Subcutaneous abdominal adipose tissue (tissue), 5 donors: ENCODE measurements around the gene NOXA1.
"Not testable (repeated sequence)": the region's sequence is repeated elsewhere in the genome, so short reads cannot be mapped to it uniquely, and the experiment has no call there.

ENCODE experiments used
- H3K27ac ChIP-seq: one replicate; pipeline ENCODE4 v1.7.0; 2013; ENCODE audit warnings: low read depth, mild to moderate bottlenecking, inconsistent platforms, low read length, moderate library complexity
- H3K27me3 ChIP-seq, 5 donors: one replicate each; pipeline ENCODE4 v1.7.0; 2013; ENCODE audit warnings: low read length in 5 of 5, inconsistent platforms in 1 of 5; ENCODE audit not compliant: control insufficient read depth in 5 of 5, insufficient read depth in 4 of 5
- H3K36me3 ChIP-seq, 5 donors: one replicate each; pipeline ENCODE4 v1.7.0; 2013; ENCODE audit warnings: low read length in 5 of 5; ENCODE audit not compliant: control insufficient read depth in 5 of 5, insufficient read depth in 5 of 5
- H3K4me1 ChIP-seq, 5 donors: one replicate each; pipeline ENCODE4 v1.7.0; 2013; ENCODE audit warnings: low read length in 5 of 5, mild to moderate bottlenecking in 3 of 5, moderate library complexity in 1 of 5; ENCODE audit not compliant: control insufficient read depth in 5 of 5, insufficient read depth in 5 of 5
- H3K4me3 ChIP-seq, 5 donors: one replicate each; pipeline ENCODE4 v1.7.0; 2013; ENCODE audit warnings: low read length in 5 of 5, low read depth in 1 of 5
- H3K9ac ChIP-seq, 5 donors: one replicate each; pipeline ENCODE4 v1.7.0; 2013; ENCODE audit warnings: low read length in 5 of 5, mild to moderate bottlenecking in 4 of 5, moderate library complexity in 3 of 5
- H3K9me3 ChIP-seq, 5 donors: one replicate each; pipeline ENCODE4 v1.7.0; 2013; ENCODE audit warnings: low read length in 5 of 5; ENCODE audit not compliant: control insufficient read depth in 5 of 5
- donor health status: healthy.
- donor health status: healthy.
- donor health status: healthy.
- donor health status: healthy.
- donor health status: healthy.

Gene NOXA1

DNA sequence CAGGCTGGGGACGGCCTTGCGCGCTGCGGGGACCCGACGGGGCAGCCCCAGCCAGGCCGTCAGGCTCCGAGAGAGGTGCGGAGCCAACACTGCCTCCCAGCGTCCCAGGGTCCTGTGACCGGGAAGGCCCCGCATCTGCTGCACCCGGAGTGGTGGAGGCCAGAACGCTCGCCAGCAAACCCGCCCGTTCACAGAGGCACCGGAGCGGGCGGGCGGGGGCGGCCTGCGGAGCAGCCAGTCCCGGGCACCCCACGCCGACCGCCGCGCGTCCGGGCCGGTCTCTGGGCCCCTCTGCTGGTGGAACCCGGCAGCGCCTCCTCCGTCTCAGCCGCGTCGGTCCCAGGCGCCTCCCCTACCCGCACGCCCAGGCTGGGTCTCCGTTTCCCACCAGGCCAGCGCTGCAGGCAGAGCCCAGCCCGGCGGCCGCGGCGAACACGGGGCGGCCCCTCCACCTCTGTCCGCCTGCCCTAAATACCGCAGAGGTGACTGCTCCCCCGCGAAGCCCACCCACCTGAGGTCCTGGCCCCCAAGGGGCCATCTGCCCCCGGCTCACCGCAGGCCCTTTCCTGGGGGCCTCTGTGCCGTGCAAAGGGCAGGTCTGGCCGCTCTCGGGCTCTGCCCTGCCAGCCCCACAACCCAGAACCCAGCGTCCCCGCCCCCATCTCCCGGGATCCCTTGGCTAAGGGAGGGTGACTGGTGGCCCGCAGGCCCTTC, 16.2 kb upstream of the NOXA1 start:
- Histone ChIP-seq H3K4me1 (peaks cover 0 to 36% (median 25%) of the 10 kb centered on the region in 5 donors), H3K27me3 (no peaks in the 10 kb centered on the region), H3K27ac (peak overlapping the region; percentile 23), H3K9ac (peak overlapping the region in 4 of 5 donors; percentile 20 to 75 (median 42)), H3K36me3 (no peaks in the 10 kb centered on the region), H3K4me3 (peak overlapping the region in 4 of 5 donors; percentile 47 to 64 (median 54)), H3K9me3 (no peaks in the 10 kb centered on the region)

DNA sequence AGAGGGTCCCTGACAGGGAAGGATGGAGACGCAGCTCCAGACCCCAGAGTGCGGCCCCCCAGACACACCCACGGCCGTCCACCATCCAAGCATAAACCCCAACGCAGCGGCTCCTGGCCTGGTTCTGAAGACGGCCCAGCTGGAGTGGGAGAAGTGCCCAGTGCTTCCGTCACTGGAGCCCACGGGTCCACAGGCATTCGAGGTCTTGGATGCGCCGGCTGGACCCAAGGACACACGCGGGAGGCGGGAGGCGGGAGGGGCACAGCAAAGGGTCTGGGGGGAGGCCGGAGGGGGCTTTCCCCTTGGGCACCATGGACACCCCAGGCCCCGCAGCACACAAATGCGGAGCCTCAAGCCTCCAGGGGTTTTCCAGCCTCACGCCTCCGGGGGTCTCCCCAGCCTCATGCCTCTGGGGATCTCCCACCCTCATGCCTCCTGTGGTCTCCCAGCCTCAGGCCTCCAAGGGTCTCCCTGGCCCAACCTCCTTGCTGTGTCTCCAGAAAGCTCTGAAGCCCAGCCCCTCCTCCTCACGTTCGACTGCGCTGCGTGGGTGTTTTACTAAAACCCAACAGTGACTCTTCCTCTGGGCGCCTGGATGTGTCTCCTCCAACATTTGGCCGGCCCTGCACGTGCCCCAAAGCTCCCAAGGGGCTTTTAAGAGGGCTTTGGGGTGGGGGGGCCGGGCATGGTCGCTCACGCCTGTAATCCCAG, 15.4 kb upstream of the NOXA1 start:
- peak overlapping the region in 4 of 5 donors; percentile 20 to 75 (median 42) for H3K9ac ChIP-seq
- peak overlapping the region in 4 of 5 donors; percentile 47 to 64 (median 54) for H3K4me3 ChIP-seq
- peak overlapping the region; percentile 23 for H3K27ac ChIP-seq

DNA sequence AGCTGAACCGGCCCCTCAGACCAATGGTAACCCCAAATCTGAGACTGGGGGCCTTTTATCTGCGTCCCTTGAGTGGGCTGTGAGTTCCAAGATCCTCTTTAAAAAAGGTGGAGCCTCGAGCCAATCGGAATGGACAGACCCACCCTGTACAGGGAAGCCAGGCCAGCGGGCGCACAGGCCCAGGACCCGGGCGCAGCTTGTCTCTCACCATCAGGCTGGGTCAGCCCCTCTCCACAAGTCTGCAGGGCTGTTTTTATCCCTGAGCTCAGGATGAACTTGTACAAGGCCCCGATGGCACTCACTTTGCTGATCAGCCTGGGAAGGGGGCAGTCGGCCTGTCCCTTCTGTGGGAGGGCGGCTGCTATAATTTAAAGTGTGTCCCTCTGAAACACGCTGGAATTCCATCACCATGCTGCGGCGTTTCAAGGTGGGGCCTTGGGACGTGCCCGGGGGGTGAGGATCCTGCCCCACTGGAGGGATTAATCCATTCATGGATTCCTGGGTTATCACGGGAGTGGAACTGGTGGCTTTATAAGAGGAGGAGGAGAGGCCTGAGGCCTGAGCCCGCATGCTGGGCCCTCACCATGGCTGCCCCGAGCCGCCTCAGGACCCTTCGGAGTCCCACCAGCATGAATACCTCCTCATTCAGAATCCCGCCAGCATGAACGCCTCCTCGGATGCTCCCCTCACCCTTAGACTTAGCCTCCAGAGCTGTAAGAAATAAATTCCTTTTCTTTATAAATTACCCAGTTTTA, 14.4 kb upstream of the NOXA1 start:
- Histone ChIP-seq H3K9ac (no peak overlapping the region), H3K36me3 (no peaks in the 10 kb centered on the region), H3K9me3 (no peaks in the 10 kb centered on the region), H3K4me3 (no peak overlapping the region), H3K4me1 (peaks cover 0 to 41% (median 29%) of the 10 kb centered on the region in 5 donors), H3K27me3 (no peaks in the 10 kb centered on the region), H3K27ac (no peak overlapping the region)

More for the DNA sequence above, 15.4 kb upstream of the NOXA1 start:
- Histone ChIP-seq H3K9me3 (no peaks in the 10 kb centered on the region), H3K36me3 (no peaks in the 10 kb centered on the region), H3K4me1 (peaks cover 0 to 41% (median 29%) of the 10 kb centered on the region in 5 donors), H3K27me3 (no peaks in the 10 kb centered on the region)

DNA sequence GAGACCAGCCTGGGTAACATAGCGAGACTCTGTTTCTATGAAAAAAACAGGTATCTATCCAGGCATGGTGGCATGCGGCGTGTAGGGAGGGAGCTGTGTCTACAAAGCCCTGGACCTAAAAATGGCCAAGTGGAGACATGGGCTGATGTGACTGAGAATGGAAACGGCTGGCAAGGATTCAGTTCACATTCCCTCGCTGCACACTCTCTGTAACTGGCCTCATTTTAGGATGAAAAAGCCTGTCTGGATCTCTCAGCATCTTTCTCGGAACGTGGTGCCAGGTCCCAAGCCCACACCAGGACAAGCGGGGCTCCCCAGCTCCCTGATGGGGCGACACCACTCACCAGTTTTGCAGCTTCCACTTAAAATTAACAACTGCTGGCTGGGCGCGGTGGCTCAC, 13.7 kb upstream of the NOXA1 start:
- Histone ChIP-seq H3K9me3 (no peaks in the 10 kb centered on the region), H3K27ac (no peak overlapping the region), H3K4me1 (peaks cover 0 to 41% (median 31%) of the 10 kb centered on the region in 5 donors), H3K36me3 (no peaks in the 10 kb centered on the region), H3K4me3 (no peak overlapping the region), H3K27me3 (no peaks in the 10 kb centered on the region), H3K9ac (no peak overlapping the region)

DNA sequence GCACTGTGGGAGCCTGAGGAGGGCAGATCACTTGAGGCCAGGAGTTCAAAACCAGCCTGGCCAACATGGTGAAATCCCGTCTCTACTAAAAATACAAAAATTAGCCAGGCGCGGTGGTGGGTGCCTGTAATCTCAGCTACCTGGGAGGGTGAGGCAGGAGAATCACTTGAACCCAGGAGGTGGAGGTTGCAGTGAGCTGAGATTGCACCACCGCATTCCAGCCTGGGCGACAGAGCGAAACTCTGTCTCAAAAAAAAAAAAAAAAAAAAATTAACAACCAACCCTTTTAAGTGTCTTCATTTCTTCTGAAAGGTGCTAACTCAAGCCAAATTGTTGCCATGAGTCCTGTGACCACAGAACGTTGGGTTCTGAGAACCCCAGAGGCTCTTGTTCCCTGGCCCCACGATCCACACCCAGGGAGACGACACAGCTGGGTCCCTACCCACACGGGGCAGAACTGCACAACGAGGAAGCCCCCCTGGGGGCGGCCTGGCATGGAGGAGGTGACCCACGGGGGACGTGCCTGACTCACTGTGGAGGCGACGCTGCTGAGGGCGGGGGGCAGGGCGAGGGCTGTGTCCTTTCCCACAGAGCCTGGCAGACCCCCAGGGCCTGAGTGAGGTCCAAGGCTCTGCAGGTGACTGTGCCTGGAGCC, 12.8 kb upstream of the NOXA1 start:
- H3K4me1 ChIP-seq, result peaks cover 0 to 41% (median 31%) of the 10 kb centered on the region in 5 donors

DNA sequence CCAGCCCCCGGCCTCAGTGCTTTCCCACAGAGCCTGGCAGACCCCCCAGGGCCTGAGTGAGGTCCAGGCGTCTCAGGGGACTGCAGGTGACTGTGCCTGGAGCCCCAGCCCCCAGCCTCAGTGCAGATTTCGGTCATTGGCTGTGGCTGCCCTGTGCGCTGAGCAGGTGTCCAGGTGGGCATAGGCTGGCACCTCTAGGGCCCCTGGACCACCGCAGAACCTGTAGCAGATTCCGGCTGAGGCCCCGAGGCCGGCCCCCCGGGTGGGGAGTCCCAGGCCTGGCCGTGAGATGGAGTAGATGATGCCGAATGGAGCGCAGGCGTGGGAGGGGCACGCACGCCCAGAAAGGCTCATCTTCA, 12.3 kb upstream of the NOXA1 start:
- no peaks in the 10 kb centered on the region for H3K27me3 ChIP-seq
- H3K9me3 ChIP-seq, result no peaks in the 10 kb centered on the region
- H3K36me3 ChIP-seq, result no peaks in the 10 kb centered on the region
- H3K4me1 ChIP-seq, result peaks cover 0 to 38% (median 31%) of the 10 kb centered on the region in 5 donors
- peak overlapping the region in 2 of 5 donors; percentile 16 to 21 for H3K4me3 ChIP-seq
- no peak overlapping the region for H3K9ac ChIP-seq
- no peak overlapping the region for H3K27ac ChIP-seq

More for the DNA sequence above, 12.8 kb upstream of the NOXA1 start:
- not testable (repeated sequence) for H3K4me3 ChIP-seq, H3K36me3 ChIP-seq, H3K27me3 ChIP-seq, H3K9me3 ChIP-seq, H3K27ac ChIP-seq, H3K9ac ChIP-seq

DNA sequence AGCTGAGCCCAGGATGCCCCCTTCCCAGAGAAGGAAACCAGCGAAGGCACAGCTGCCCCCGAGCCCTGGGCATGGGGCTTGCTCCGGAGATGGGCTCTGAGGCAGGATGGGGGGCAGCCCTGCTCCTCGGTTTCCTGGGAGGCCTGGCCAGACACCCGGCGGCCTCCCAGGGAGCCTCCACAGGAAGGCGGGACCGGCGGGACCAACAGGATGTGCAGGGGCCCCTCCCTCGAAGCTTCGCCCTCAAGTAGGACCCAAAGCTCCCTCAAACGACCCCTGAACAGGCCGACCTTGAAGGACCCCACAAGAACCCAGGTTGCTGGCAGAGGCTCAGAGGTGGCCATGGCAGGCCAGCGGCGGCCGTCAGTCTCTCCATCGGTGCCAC, 11.9 kb upstream of the NOXA1 start:
- Histone ChIP-seq H3K27me3 (no peaks in the 10 kb centered on the region), H3K36me3 (no peaks in the 10 kb centered on the region), H3K9ac (no peak overlapping the region), H3K27ac (no peak overlapping the region), H3K4me3 (peak overlapping the region in 2 of 5 donors; percentile 16 to 21), H3K9me3 (no peaks in the 10 kb centered on the region), H3K4me1 (peaks cover 0 to 36% (median 30%) of the 10 kb centered on the region in 5 donors)

DNA sequence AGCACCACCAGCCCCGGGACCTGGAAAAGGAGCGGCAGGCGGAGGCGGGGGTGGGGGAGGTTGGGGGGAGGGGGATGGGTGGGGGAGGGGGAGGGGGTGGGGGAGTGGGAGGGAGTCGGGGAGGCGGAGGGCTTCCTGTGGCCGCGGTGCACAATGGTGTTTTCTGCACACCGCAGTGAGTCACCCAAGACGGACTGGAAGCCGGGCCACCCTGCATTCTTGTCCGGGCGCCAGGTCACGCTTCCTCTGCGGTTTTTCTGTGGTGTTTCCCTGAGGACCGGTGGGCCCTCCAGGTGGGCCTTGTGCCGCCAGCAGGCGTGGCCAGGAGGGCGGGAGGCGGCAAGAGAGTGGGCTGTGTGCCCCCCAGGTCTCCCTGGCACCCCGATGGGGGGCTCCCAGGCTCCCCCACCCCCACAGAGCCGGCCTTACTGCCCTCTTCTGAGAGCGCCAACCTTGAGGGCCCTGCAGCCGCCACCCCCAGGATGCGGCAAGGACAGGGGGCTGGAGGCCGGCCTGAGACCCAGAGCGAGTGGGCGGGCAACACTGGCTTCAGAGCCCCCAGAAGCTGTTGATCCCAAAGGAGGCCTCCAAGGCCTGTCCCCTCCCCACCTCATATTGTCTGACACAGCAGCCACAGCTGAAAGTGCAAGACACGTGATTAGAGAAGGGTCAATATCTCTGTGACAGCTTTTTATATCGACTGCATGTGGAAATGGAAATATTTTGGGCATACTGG, 11.4 kb upstream of the NOXA1 start:
- Histone ChIP-seq H3K4me3 (peak overlapping the region in 1 of 5 donors; percentile 21), H3K9me3 (no peaks in the 10 kb centered on the region), H3K36me3 (no peaks in the 10 kb centered on the region), H3K9ac (peak overlapping the region in 3 of 5 donors; percentile 17 to 51 (median 20)), H3K27ac (peak overlapping the region; percentile 46), H3K4me1 (peaks cover 0 to 32% (median 24%) of the 10 kb centered on the region in 5 donors), H3K27me3 (no peaks in the 10 kb centered on the region)

DNA sequence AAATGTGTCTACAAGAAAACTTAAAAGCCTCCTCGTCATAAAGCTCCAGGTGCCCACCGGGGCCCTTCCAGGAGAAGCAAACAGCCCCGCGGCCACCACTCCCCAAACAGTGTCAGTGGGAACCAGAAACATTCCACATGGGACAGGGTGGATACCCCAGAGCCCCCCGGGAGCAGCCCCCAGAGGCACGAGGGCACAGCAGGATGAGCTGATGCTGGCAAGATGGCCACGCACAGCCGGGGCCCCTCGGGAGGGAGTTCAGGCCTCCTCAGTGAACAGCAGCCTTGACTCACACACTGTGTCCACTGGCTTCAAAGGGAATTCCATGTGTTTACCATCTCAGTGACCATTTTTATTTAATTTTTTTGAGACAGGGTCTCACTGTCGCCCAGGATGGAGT, 10.8 kb upstream of the NOXA1 start:
- Histone ChIP-seq H3K27ac (peak overlapping the region; percentile 46), H3K9me3 (no peaks in the 10 kb centered on the region), H3K4me1 (peaks cover 0 to 32% (median 24%) of the 10 kb centered on the region in 5 donors), H3K36me3 (no peaks in the 10 kb centered on the region), H3K9ac (no peak overlapping the region), H3K4me3 (no peak overlapping the region), H3K27me3 (no peaks in the 10 kb centered on the region)
